Large intestine (tissue), 3 donors: ENCODE data around the gene TICRR. TPM values are rescaled to one million over a fixed set of nuclear protein-coding genes. Genes with fewer than 3 reads are reported as not detected.

Source experiments
- DNase-seq, 2 donors: peaks; one replicate each; pipeline versions ENCODE4 v3.0.0 to v3.0.0-alpha.2; 2013
- H3K27ac ChIP-seq: one replicate; pipeline ENCODE4 v1.5.1; 2013; ENCODE audit warnings: low read length
- H3K27me3 ChIP-seq: 2 replicates; pipeline ENCODE4 v1.6.1; 2013; ENCODE audit warnings: low read length; ENCODE audit not compliant: control insufficient read depth, insufficient read depth
- H3K36me3 ChIP-seq: 2 replicates; pipeline ENCODE4 v1.6.1; 2013; ENCODE audit warnings: low read length; ENCODE audit not compliant: control insufficient read depth, insufficient read depth
- H3K4me1 ChIP-seq: one replicate; pipeline ENCODE4 v1.6.1; 2013; ENCODE audit warnings: low read length; ENCODE audit not compliant: control insufficient read depth, insufficient read depth
- H3K4me3 ChIP-seq: one replicate; pipeline ENCODE4 v1.5.1; 2013; ENCODE audit warnings: low read length
- H3K9me3 ChIP-seq: one replicate; pipeline ENCODE4 v1.6.1; 2013; ENCODE audit warnings: mild to moderate bottlenecking, low read depth, low read length, moderate library complexity; ENCODE audit not compliant: control insufficient read depth
- WGBS: methylation state at CpG from one replicate; pipeline ENCODE4 v1.1.5; 2013; ENCODE audit warnings: low lambda C conversion rate; ENCODE audit not compliant: insufficient coverage; 5-methylcytosine and 5-hydroxymethylcytosine counted together
- polyA plus RNA-seq: library from polyadenylated mRNA; unstranded; fragments of 120-200 nt; gene quantifications from one replicate; pipeline ENCODE4 v1.2.1, GENCODE V29; 2013

Gene TICRR
- polyA plus RNA-seq, 1 donor: 3.9 TPM

DNA sequence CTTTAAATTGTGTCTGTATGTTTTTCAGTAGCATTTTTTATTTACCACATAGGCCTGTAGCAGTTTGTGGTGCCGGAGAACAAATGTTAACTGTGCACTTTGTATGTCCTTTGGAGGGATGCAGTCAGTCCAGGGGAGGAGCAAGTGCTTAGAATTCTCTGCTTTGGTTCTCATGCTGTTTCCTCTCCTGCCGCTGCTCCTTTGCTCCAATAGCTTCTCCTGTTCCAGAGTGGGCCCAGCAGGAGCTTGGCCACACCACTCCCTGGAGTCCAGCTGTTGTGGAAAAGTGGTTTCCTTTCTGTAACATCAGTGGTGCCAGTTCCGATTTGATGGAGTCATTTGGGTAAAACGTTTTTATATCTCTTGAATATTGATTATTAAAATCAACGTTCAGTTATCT, 16.6 kb downstream of the TICRR start:
- Histone ChIP-seq H3K4me1 (peaks cover 5% of the 10 kb centered on the region), H3K4me3 (no peak overlapping the region), H3K9me3 (no peaks in the 10 kb centered on the region), H3K27ac (no peak overlapping the region), H3K36me3 (peaks cover 22% of the 10 kb centered on the region), H3K27me3 (no peaks in the 10 kb centered on the region)
- 95% methylated on average over 4 of the region's 5 CpGs for WGBS
- DNase-seq: no peak

DNA sequence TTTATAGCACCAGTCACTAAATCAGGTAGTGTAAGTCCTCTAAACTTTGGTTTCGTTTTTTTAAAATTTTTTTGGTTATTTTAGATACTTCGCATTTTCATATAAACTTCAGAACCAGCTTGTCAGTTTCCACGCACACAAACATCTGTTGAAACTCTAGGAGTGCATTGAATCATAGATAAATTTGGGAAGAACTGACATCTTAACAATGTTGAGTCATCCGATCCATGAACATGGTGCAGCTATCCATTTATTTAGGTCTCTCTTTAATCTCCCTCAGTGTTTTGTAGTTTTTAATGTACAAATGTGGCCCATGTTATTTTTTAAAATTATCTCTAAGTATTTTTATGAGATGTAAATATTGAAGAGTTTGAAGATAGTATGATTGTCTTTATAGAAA, 17.7 kb downstream of the TICRR start:
- Histone ChIP-seq H3K27ac (no peak overlapping the region), H3K4me1 (peaks cover 5% of the 10 kb centered on the region), H3K27me3 (no peaks in the 10 kb centered on the region), H3K4me3 (no peak overlapping the region), H3K9me3 (no peaks in the 10 kb centered on the region), H3K36me3 (peaks cover 15% of the 10 kb centered on the region)
- no peak for DNase-seq
- no CpG with 5 or more reads among the region's 4 CpGs for WGBS

DNA sequence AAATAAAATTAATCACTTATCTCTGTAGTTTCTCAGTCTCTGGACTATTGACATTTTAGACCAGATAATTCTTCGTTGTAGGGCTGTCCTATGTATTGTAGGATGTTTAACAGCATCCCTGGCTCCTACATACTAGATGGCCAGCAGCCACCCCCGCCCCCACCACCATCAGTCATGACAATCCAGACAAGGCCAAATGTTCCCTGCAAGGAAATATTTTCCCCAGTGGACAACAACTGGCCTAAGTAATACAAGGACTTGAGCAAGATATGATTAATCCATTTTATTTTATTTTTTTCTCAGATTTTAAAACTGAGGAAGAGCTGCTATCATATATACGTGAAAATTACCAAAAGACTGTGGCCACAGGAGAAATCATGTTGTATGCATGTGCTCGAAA, 23.8 kb downstream of the TICRR start:
- WGBS: 100% methylated on average over 1 of the region's 4 CpGs
- no peak overlapping the region for H3K4me3 ChIP-seq
- peaks cover 5% of the 10 kb centered on the region for H3K4me1 ChIP-seq

DNA sequence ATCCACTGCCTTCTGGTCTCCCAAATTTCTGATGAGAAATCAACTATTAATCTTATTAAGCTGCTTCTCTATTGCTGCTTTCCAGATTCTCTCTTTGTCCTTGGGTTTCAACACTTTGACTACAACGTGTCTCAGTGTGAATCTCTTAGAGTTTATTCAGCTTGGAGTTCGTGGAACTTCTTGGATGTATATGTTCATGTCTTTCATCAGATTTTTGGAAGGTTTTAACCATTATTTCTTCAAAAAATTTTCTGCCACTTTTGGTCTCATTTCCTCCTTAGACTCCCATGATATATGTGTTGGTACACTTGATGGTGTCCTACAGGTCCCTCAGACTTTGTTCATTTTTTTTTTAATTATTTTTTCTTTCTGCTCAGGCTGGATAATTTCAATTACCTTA, 36.0 kb downstream of the TICRR start:
- Histone ChIP-seq H3K27me3 (no peaks in the 10 kb centered on the region), H3K27ac (no peak overlapping the region), H3K36me3 (peaks cover 7% of the 10 kb centered on the region), H3K9me3 (peaks cover 10% of the 10 kb centered on the region), H3K4me1 (no peaks in the 10 kb centered on the region), H3K4me3 (no peak overlapping the region)
- DNase-seq: no peak
- WGBS: 100% methylated on average over 1 of the region's 2 CpGs

More for the DNA sequence above, 23.8 kb downstream of the TICRR start:
- peaks cover 9% of the 10 kb centered on the region for H3K36me3 ChIP-seq
- H3K9me3 ChIP-seq: no peaks in the 10 kb centered on the region
- no peaks in the 10 kb centered on the region for H3K27me3 ChIP-seq
- no peak for DNase-seq
- no peak overlapping the region for H3K27ac ChIP-seq

DNA sequence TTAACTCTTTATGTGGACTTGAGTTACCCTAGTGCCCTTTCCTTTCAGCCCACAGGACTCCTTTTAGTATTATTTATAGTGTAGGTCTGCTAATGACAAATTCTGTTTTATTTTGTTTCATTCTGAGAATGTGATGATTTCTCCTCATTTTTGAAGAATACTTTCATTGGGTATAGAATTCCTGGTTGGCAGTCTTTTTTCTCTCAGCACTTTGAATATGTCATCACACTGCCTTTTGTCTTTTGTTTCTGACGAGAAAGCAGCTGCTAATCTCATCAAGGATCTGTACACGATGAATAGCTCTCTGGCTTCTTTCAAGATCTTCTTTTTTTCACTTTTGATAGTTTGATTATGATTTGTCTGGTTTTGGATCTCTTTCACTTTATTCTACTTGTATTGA, 37.8 kb downstream of the TICRR start:
- DNase-seq: no peak
- 100% methylated on average over 2 of the region's 2 CpGs for WGBS
- no peaks in the 10 kb centered on the region for H3K4me1 ChIP-seq
- H3K27me3 ChIP-seq: no peaks in the 10 kb centered on the region
- peaks cover 10% of the 10 kb centered on the region for H3K9me3 ChIP-seq
- no peak overlapping the region for H3K4me3 ChIP-seq
- H3K36me3 ChIP-seq: peaks cover 12% of the 10 kb centered on the region
- H3K27ac ChIP-seq: no peak overlapping the region

DNA sequence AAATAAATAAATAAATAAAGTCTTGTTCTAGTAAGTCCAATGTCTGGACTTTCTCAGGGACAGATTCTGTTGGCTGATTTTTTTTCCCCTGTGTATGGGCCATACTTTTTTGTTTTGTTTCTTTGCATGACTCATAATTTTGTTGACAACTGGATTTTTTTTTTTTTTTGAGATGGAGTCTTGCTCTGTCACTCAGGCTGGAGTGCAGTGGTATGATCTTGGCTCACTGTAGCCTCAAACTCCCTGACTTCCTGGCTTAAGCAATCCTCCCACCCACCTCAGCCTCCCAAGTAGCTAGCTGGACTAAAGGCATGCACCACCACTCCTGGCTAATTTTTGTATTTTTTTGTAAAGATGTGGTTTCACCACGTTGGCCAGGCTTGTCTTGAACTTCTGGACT, 38.9 kb downstream of the TICRR start:
- Histone ChIP-seq H3K27me3 (no peaks in the 10 kb centered on the region), H3K36me3 (peaks cover 12% of the 10 kb centered on the region), H3K27ac (no peak overlapping the region), H3K4me1 (no peaks in the 10 kb centered on the region), H3K4me3 (no peak overlapping the region), H3K9me3 (peaks cover 10% of the 10 kb centered on the region)
- no peak for DNase-seq
- WGBS: no CpG with 5 or more reads among the region's 1 CpG

DNA sequence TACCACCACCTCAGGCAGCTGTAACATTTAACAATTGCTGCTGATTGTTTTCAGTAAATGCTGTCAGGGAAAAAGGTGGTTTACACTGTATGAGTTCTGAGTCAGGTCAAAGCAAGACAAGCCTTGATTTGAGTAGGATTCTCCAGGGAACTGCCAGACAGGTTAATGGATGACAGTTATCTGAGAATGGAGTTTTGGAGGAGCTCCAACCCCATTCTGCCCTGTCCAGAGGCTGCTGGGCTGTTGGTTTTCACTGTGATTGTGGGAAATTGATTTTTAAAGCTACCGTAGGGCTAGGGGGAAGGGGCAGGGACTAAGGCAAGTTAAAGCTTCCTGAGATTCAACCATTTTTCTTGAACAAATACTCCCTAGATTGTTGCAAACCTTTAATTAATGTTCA, 39.9 kb downstream of the TICRR start:
- no CpG with 5 or more reads among the region's 1 CpG for WGBS
- Histone ChIP-seq H3K4me3 (no peak overlapping the region), H3K27ac (no peak overlapping the region), H3K36me3 (peaks cover 17% of the 10 kb centered on the region), H3K27me3 (no peaks in the 10 kb centered on the region), H3K9me3 (peaks cover 10% of the 10 kb centered on the region), H3K4me1 (no peaks in the 10 kb centered on the region)
- no peak for DNase-seq

DNA sequence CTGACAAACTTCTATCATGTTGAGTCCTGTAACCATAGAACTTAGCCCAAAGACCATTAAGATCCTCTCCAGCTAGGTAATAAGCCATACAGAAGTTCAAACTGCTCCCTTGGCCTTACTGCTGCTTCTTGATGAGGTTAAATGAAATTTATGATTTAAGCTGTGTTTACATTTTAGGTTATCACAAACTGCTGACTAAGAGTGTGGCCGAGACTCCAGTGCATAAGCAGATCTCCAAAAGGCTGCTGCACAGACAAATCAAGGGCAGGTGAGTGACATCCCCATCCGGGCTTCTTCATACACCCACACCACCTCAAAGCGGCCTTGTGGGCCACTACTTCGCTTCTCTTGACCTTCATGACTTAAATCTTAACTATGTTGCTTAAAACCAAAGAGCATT, 41.0 kb downstream of the TICRR start:
- Histone ChIP-seq H3K4me1 (no peaks in the 10 kb centered on the region), H3K9me3 (peaks cover 10% of the 10 kb centered on the region), H3K4me3 (no peak overlapping the region), H3K36me3 (peaks cover 17% of the 10 kb centered on the region), H3K27ac (no peak overlapping the region), H3K27me3 (no peaks in the 10 kb centered on the region)
- no CpG with 5 or more reads among the region's 4 CpGs for WGBS
- DNase-seq: no peak

DNA sequence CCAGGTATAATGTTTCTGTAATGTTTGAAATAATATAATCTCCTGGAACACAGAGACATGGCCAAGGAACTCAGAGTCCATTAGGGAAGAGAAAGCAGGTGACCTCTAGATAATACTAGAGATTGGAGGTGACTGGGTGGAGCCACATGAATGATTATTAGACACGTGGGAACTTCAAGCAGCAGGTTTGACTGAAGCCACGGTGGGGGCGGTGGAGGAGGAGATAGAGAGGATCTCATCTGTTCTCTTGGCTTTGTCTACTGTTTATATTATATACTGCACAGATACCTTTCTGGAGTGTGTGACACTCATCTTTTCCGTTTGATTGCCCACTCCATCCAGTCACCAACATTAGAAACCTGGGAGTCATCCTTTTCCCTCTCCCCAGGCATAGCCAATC, 46.3 kb downstream of the TICRR start:
- 88% methylated on average over 1 of the region's 4 CpGs for WGBS
- no peaks in the 10 kb centered on the region for H3K9me3 ChIP-seq
- H3K27ac ChIP-seq: no peak overlapping the region
- DNase-seq: peak in 1 of 2 donors; percentile 32
- no peaks in the 10 kb centered on the region for H3K4me1 ChIP-seq
- no peak overlapping the region for H3K4me3 ChIP-seq
- H3K27me3 ChIP-seq: no peaks in the 10 kb centered on the region
- H3K36me3 ChIP-seq: peaks cover 42% of the 10 kb centered on the region

DNA sequence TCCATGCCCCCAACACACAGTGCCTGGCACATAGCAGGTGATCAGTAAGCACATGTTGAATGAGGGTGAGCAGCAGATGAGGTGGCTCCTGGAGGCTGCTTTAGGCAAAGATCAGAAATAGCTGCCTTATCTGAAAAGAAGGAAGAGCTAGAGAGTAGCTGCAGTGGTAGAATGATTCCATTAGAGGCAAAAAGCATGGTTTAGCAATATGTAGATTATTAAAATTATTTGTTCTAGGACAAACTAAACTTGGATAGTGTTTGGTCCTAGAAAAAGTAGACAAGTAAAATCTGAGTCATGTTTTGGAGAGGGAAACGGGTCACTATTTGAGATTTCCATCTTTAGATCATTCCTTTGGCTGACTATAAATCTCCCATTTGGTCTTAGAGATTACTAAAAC, 47.9 kb downstream of the TICRR start:
- H3K36me3 ChIP-seq: peaks cover 52% of the 10 kb centered on the region
- H3K4me3 ChIP-seq: no peak overlapping the region
- 100% methylated on average over 1 of the region's 1 CpG for WGBS

DNA sequence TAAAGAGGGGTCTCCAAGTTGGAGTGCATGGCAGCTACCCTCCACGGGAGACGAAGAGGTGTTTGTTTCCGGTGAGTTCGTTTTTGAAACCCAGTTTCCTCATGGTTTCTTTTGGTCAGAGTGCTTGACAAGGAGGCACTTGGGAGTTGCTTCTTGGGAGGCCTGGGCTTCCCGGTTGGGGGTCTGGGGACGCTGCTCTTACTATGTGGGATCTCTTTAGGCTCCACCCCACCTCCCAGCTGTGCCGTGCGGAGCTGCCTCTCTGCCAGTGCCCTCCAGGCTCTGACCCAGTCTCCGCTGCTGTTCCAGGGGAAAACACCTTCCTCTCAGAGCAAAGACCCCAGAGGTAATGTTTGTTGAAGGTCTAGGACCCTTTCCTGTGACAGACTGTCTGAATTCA, 50.4 kb downstream of the TICRR start:
- H3K9me3 ChIP-seq: no peaks in the 10 kb centered on the region
- DNase-seq: no peak
- no CpG with 5 or more reads among the region's 9 CpGs for WGBS
- no peak overlapping the region for H3K4me3 ChIP-seq
- H3K36me3 ChIP-seq: peaks cover 68% of the 10 kb centered on the region
- no peaks in the 10 kb centered on the region for H3K4me1 ChIP-seq
- H3K27ac ChIP-seq: no peak overlapping the region
- H3K27me3 ChIP-seq: no peaks in the 10 kb centered on the region

More for the DNA sequence above, 47.9 kb downstream of the TICRR start:
- no peak for DNase-seq
- Histone ChIP-seq H3K4me1 (no peaks in the 10 kb centered on the region), H3K27ac (no peak overlapping the region), H3K27me3 (no peaks in the 10 kb centered on the region), H3K9me3 (no peaks in the 10 kb centered on the region)
